Trophoblast cell (in vitro differentiated cells and primary cell): ENCODE measurements around the gene S100A7.

Experiments
- DNase-seq, 2 donors: peaks; one replicate each; pipeline ENCODE4 v3.0.0-alpha.2; 2016
- H2AFZ ChIP-seq: 2 replicates; pipeline ENCODE4 v1.6.1; 2013; ENCODE audit warnings: low read length, moderate library complexity, mild to moderate bottlenecking; ENCODE audit not compliant: insufficient read depth, poor library complexity
- H2AK5ac ChIP-seq: 2 replicates; pipeline ENCODE4 v1.6.1; 2013; ENCODE audit warnings: mild to moderate bottlenecking, low read length
- H2BK120ac ChIP-seq: 2 replicates; pipeline ENCODE4 v1.6.1; 2013; ENCODE audit warnings: low read length, mild to moderate bottlenecking, moderate library complexity; ENCODE audit not compliant: insufficient read depth, poor library complexity
- H2BK12ac ChIP-seq: 2 replicates; pipeline ENCODE4 v1.6.1; 2013; ENCODE audit warnings: mild to moderate bottlenecking, low read length, moderate library complexity
- H2BK5ac ChIP-seq: 2 replicates; pipeline ENCODE4 v1.6.1; 2013; ENCODE audit warnings: low read length, low read depth, moderate library complexity, mild to moderate bottlenecking; ENCODE audit not compliant: poor library complexity
- H3K14ac ChIP-seq: 2 replicates; pipeline ENCODE4 v1.6.1; 2013; ENCODE audit warnings: mild to moderate bottlenecking, low read length
- H3K18ac ChIP-seq: 2 replicates; pipeline ENCODE4 v1.6.1; 2013; ENCODE audit warnings: mild to moderate bottlenecking, low read length
- H3K23ac ChIP-seq: 2 replicates; pipeline ENCODE4 v1.6.1; 2013; ENCODE audit warnings: low read length
- H3K27ac ChIP-seq: 2 replicates; pipeline ENCODE4 v1.5.1; 2013; ENCODE audit warnings: low read depth, mild to moderate bottlenecking, inconsistent platforms, low read length, moderate library complexity
- H3K27me3 ChIP-seq: 2 replicates; pipeline ENCODE4 v1.6.1; 2013; ENCODE audit warnings: inconsistent platforms, mild to moderate bottlenecking, low read length, moderate library complexity; ENCODE audit not compliant: insufficient read depth
- H3K36me3 ChIP-seq, 2 experiments: 1 replicate in 1 of 2; 2 replicates in 1 of 2; pipeline ENCODE4 v1.6.1; 2013; ENCODE audit warnings: low read length in 2 of 2, mild to moderate bottlenecking in 2 of 2, moderate library complexity in 1 of 2; ENCODE audit not compliant: insufficient read depth in 2 of 2, control insufficient read depth in 1 of 2
- H3K4ac ChIP-seq: 2 replicates; pipeline ENCODE4 v1.6.1; 2013; ENCODE audit warnings: low read depth, mild to moderate bottlenecking, low read length, moderate library complexity
- H3K4me1 ChIP-seq, 2 experiments: 1 replicate in 1 of 2; 2 replicates in 1 of 2; pipeline ENCODE4 v1.6.1; 2013; ENCODE audit warnings: low read length in 2 of 2, mild to moderate bottlenecking in 2 of 2, moderate library complexity in 1 of 2; ENCODE audit not compliant: insufficient read depth in 2 of 2, control insufficient read depth in 1 of 2
- H3K4me2 ChIP-seq: 2 replicates; pipeline ENCODE4 v1.6.1; 2013; ENCODE audit warnings: inconsistent platforms, mild to moderate bottlenecking, low read length, moderate library complexity
- H3K4me3 ChIP-seq: 2 replicates; pipeline ENCODE4 v1.5.1; 2013; ENCODE audit warnings: mild to moderate bottlenecking, low read depth, low read length, inconsistent platforms
- H3K79me1 ChIP-seq: one replicate; pipeline ENCODE4 v1.6.1; 2013; ENCODE audit warnings: low read length
- H3K79me2 ChIP-seq: 2 replicates; pipeline ENCODE4 v1.6.1; 2013; ENCODE audit warnings: low read length, mild to moderate bottlenecking; ENCODE audit not compliant: control insufficient read depth, insufficient read depth, poor library complexity
- H3K9ac ChIP-seq: 2 replicates; pipeline ENCODE4 v1.6.1; 2013; ENCODE audit warnings: mild to moderate bottlenecking, low read length
- H3K9me3 ChIP-seq: 2 replicates; pipeline ENCODE4 v1.6.1; 2013; ENCODE audit warnings: low read depth, mild to moderate bottlenecking, control low read depth, inconsistent platforms, low read length; ENCODE audit not compliant: insufficient read depth
- H4K12ac ChIP-seq: 2 replicates; pipeline ENCODE4 v1.6.1; 2013; ENCODE audit warnings: low read depth, mild to moderate bottlenecking, low read length, moderate library complexity
- H4K8ac ChIP-seq: 2 replicates; pipeline ENCODE4 v1.6.1; 2013; ENCODE audit warnings: low read depth, mild to moderate bottlenecking, low read length, moderate library complexity
- H4K91ac ChIP-seq: one replicate; pipeline ENCODE4 v1.6.1; 2013; ENCODE audit warnings: low read depth, mild to moderate bottlenecking, low read length, moderate library complexity
- WGBS: extraction: QIAGEN DNeasy Blood & Tissue Kit; methylation state at CpG from one replicate; pipeline ENCODE4 v1.1.7; 2013; ENCODE audit warnings: missing lambda C conversion rate; ENCODE audit not compliant: insufficient read length, insufficient coverage; ENCODE audit errors: extremely low coverage; 5-methylcytosine and 5-hydroxymethylcytosine counted together

Gene S100A7

DNA sequence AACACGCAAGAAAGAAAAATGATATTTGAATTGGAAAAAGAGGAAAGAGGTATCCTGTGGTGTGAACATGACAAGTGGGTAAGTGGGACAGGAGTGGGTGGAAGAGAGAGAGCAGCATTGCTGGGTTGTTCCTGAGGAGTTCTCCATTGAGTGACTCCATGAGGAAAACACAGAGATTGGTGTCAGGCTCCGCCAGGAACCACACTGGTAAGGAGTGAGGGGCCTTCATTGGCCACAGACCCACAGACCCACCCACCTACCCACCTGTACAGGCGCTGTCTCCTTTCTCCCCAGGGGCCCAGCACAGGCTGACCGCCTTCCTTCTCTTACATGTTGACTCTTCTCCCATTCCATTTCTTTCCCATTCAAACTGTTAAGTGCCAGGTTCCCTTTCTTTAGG, 23.2 kb downstream of the S100A7 start:
- H3K27me3 ChIP-seq, result no peaks in the 10 kb centered on the region
- no peak overlapping the region for H2AK5ac ChIP-seq
- H3K79me2 ChIP-seq, result no peaks in the 10 kb centered on the region
- no peak overlapping the region for H2BK120ac ChIP-seq
- H2BK12ac ChIP-seq, result no peak overlapping the region
- H3K9me3 ChIP-seq, result no peaks in the 10 kb centered on the region
- no peak for DNase-seq
- H3K14ac ChIP-seq, result no peak overlapping the region
- no peak overlapping the region for H4K12ac ChIP-seq
- H2BK5ac ChIP-seq, result no peak overlapping the region
- H3K4ac ChIP-seq, result no peak overlapping the region
- H3K27ac ChIP-seq, result no peak overlapping the region
- no peak overlapping the region for H4K91ac ChIP-seq
- no peak overlapping the region for H3K18ac ChIP-seq
- WGBS, result no CpG with 5 or more reads among the region's 4 CpGs
- no peaks in the 10 kb centered on the region for H3K79me1 ChIP-seq
- H3K9ac ChIP-seq, result no peak overlapping the region
- H2AFZ ChIP-seq, result no peak overlapping the region
- no peak overlapping the region for H3K4me3 ChIP-seq
- H3K4me1 ChIP-seq, result no peaks in the 10 kb centered on the region
- no peak overlapping the region for H3K23ac ChIP-seq
- H4K8ac ChIP-seq, result no peak overlapping the region
- no peaks in the 10 kb centered on the region for H3K36me3 ChIP-seq
- H3K4me2 ChIP-seq, result no peak overlapping the region

DNA sequence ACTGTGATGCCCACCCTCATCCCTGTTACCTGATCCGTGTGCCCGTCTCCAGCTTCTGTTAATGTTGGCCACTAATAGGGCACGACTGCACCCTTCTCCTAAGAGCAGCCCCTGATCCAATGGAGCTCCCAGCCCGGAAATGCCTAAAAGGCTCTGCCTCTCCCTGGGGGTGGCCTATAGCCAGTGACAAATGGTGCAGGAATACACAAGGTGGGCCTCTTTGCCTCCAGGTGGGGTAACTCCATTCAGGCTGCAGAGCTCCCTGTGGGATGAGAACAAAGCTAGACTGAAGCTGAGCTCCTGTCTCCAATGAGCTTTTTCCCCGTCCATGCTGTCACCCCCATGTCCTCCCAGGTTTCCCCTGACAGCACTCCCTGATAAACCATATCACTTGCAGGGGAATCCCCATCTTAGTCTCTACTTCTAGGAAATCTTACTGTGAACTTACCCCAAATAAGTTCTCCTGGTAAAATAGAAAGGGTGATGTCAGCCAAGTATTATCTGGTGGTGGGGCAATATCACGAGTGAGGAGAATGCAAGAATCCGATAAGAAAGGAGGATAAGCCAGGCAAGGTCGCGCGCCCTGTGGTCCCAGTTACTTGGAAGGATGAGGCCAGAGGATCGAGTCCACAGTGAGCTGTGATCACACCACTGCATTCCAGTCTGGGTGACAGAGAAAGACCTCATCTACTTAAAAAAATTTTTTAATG, 25.6 kb downstream of the S100A7 start:
- Histone ChIP-seq H3K4me3 (no peak overlapping the region), H3K4ac (no peak overlapping the region), H3K9ac (no peak overlapping the region), H3K14ac (no peak overlapping the region), H4K12ac (no peak overlapping the region), H2BK5ac (no peak overlapping the region), H3K27ac (no peak overlapping the region), H4K91ac (no peak overlapping the region), H3K4me2 (no peak overlapping the region), H3K18ac (no peak overlapping the region), H2BK12ac (no peak overlapping the region), H3K27me3 (no peaks in the 10 kb centered on the region), H2BK120ac (no peak overlapping the region), H2AK5ac (no peak overlapping the region), H3K79me2 (no peaks in the 10 kb centered on the region), H3K79me1 (no peaks in the 10 kb centered on the region), H3K4me1 (no peaks in the 10 kb centered on the region), H3K36me3 (no peaks in the 10 kb centered on the region), H4K8ac (no peak overlapping the region), H3K9me3 (peaks cover 5% of the 10 kb centered on the region), H3K23ac (no peak overlapping the region), H2AFZ (no peak overlapping the region)
- no CpG with 5 or more reads among the region's 11 CpGs for WGBS
- peak; percentile 8 to 35 for DNase-seq

DNA sequence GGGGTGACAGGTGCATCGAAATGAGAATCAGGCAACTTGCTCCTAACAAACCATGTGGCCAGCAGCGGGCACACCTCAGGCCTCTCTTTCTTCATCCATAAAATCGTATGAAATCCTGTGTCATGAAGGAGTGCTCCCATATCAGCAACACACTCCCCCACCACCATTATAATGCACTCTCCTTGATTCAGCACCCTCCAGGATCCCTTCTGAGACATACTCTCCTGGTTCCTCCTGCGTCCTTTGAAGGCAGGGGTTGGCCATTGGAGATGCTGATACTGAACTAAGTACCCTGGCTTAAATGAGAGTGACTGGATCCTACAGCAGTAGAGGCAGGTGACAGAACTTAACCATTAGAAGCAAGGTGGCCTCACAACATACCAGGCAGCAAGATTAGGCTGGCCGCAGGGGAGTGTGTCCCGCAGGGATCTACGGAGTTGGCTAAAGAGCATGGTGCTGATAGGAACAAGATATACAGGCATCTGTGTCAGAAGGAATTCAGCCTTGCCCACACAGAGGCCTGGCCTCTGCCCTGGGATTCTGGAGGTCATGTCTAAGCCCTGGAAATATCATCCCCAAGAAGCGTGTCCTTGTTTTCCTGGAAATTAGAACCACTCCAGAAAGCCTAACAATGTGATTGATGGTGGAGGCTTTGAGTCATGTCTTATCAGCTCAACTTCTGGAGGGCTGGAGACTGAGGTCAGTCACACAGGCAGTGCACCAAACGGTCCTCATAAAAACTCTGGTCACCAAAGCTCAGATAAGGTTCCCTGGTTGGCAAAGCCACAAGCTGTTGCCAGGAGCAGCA, 27.4 kb downstream of the S100A7 start:
- peak; percentile 80 to 85 for DNase-seq
- Histone ChIP-seq H3K9ac (no peak overlapping the region), H3K79me2 (no peaks in the 10 kb centered on the region), H2AK5ac (no peak overlapping the region), H2BK5ac (no peak overlapping the region), H3K18ac (no peak overlapping the region), H3K9me3 (peaks cover 5% of the 10 kb centered on the region), H3K36me3 (no peaks in the 10 kb centered on the region), H3K14ac (no peak overlapping the region), H4K12ac (no peak overlapping the region), H3K79me1 (no peaks in the 10 kb centered on the region), H3K27me3 (no peaks in the 10 kb centered on the region), H4K8ac (no peak overlapping the region), H3K4me3 (no peak overlapping the region), H3K23ac (no peak overlapping the region), H3K27ac (no peak overlapping the region), H4K91ac (no peak overlapping the region), H3K4me1 (no peaks in the 10 kb centered on the region), H2BK12ac (no peak overlapping the region), H2BK120ac (no peak overlapping the region), H2AFZ (no peak overlapping the region), H3K4ac (no peak overlapping the region), H3K4me2 (no peak overlapping the region)
- no CpG with 5 or more reads among the region's 9 CpGs for WGBS

GRCh38 chr1:153431928-153432327, 28.5 kb downstream of the S100A7 start:
- Histone ChIP-seq H2AK5ac (no peak overlapping the region), H4K91ac (no peak overlapping the region), H3K9ac (no peak overlapping the region), H2BK12ac (no peak overlapping the region), H2BK5ac (no peak overlapping the region), H3K18ac (no peak overlapping the region), H3K14ac (no peak overlapping the region), H3K4me3 (no peak overlapping the region), H3K4ac (no peak overlapping the region), H3K4me1 (no peaks in the 10 kb centered on the region), H3K79me1 (no peaks in the 10 kb centered on the region), H3K4me2 (no peak overlapping the region), H3K9me3 (peaks cover 5% of the 10 kb centered on the region), H4K8ac (no peak overlapping the region), H3K79me2 (no peaks in the 10 kb centered on the region), H2BK120ac (no peak overlapping the region), H3K23ac (no peak overlapping the region), H3K27ac (no peak overlapping the region), H3K27me3 (no peaks in the 10 kb centered on the region), H3K36me3 (no peaks in the 10 kb centered on the region), H2AFZ (no peak overlapping the region), H4K12ac (no peak overlapping the region)
- WGBS, result no CpG with 5 or more reads among the region's 4 CpGs
- DNase-seq, result no peak
